H1 (cell line): ENCODE data around the gene FOXD3. TPM values are rescaled to one million over a fixed set of nuclear protein-coding genes. Genes with fewer than 3 reads are reported as not detected.

Experiments used
- CTCF ChIA-PET: fragments of 300-600 bp; sonication (Branson Sonifier 250); formaldehyde crosslinking; loops from one replicate; lab custom pipeline; 2021; ENCODE audit not compliant: partially characterized antibody; lab: Charles Lee
- POLR2A ChIA-PET: fragments of 300-600 bp; sonication (Branson Sonifier 250); formaldehyde crosslinking; loops from one replicate; lab custom pipeline; 2021; ENCODE audit warnings: inconsistent platforms; ENCODE audit not compliant: partially characterized antibody; lab: Charles Lee
- DNase-seq, 2 experiments: peaks; one replicate each; pipeline versions ENCODE4 v3.0.0 to v3.0.0-alpha.2; 2010 to 2022; ENCODE audit warnings: low spot score in 2 of 2, low read depth in 1 of 2, mixed read lengths in 1 of 2
- FAIRE-seq: peaks from 2 replicates; lab custom pipeline; 2011; peaks lifted over from hg19 to GRCh38; lab: Jason Lieb, UNC
- H2AFZ ChIP-seq: 2 replicates; pipeline ENCODE4 v1.8.1; 2012; ENCODE audit warnings: low read length, inconsistent platforms
- H2AK5ac ChIP-seq: 2 replicates; pipeline ENCODE4 v1.6.1; 2013; ENCODE audit warnings: low read depth, low read length
- H2BK120ac ChIP-seq: replicated peaks from 2 replicates; pipeline ENCODE3; 2013; ENCODE audit warnings: low read depth, low read length, inconsistent platforms
- H2BK12ac ChIP-seq: 2 replicates; pipeline ENCODE4 v1.6.1; 2013; ENCODE audit warnings: low read depth, low read length
- H2BK15ac ChIP-seq: 2 replicates; pipeline ENCODE4 v1.6.1; 2013; ENCODE audit warnings: low read length
- H2BK20ac ChIP-seq: 2 replicates; pipeline ENCODE4 v1.6.1; 2013; ENCODE audit warnings: low read length
- H2BK5ac ChIP-seq: 2 replicates; pipeline ENCODE4 v1.6.1; 2013; ENCODE audit warnings: low read depth, low read length
- H3K14ac ChIP-seq: 2 replicates; pipeline ENCODE4 v1.6.1; 2013; ENCODE audit warnings: inconsistent platforms; ENCODE audit not compliant: insufficient read length
- H3K18ac ChIP-seq: 2 replicates; pipeline ENCODE4 v1.6.1; 2013; ENCODE audit warnings: low read length; ENCODE audit errors: extremely low read depth
- H3K23ac ChIP-seq: 2 replicates; pipeline ENCODE4 v1.6.1; 2013; ENCODE audit warnings: inconsistent platforms; ENCODE audit not compliant: insufficient read length
- H3K23me2 ChIP-seq: 2 replicates; pipeline ENCODE4 v1.6.1; 2013; ENCODE audit warnings: low read depth, low read length
- H3K27ac ChIP-seq: 2 replicates; pipeline ENCODE4 v1.6.1; 2011; ENCODE audit warnings: low read depth, low read length, inconsistent platforms
- H3K27me3 ChIP-seq, 4 experiments: replicated peaks in 1 of 4; 1 replicate in 1 of 4; 2 replicates in 3 of 4; pipeline versions ENCODE4 v1.6.1 to v1.8.1; 2011 to 2013; ENCODE audit warnings: low read length in 3 of 4, mild to moderate bottlenecking in 3 of 4, inconsistent platforms in 2 of 4, mixed read lengths in 2 of 4, moderate library complexity in 1 of 4; ENCODE audit not compliant: control insufficient read depth in 3 of 4, insufficient read depth in 3 of 4; ENCODE audit errors: extremely low read depth in 1 of 4
- H3K36me3 ChIP-seq, 4 experiments: 2 replicates each; pipeline versions ENCODE4 v1.6.1 to v1.8.1; 2011 to 2013; ENCODE audit warnings: mild to moderate bottlenecking in 4 of 4, low read length in 3 of 4, moderate library complexity in 2 of 4, control low read depth in 1 of 4, inconsistent platforms in 1 of 4; ENCODE audit not compliant: insufficient read depth in 4 of 4, control insufficient read depth in 2 of 4
- H3K4ac ChIP-seq: replicated peaks from 2 replicates; pipeline ENCODE3; 2013; ENCODE audit warnings: low read length, low read depth, mixed read lengths, inconsistent platforms; ENCODE audit not compliant: insufficient read length
- H3K4me1 ChIP-seq, 4 experiments: replicated peaks in 1 of 4; 1 replicate in 1 of 4; 2 replicates in 3 of 4; pipeline versions ENCODE4 v1.6.1 to v1.8.1; 2011 to 2013; ENCODE audit warnings: low read length in 3 of 4, inconsistent platforms in 2 of 4, mixed read lengths in 1 of 4; ENCODE audit not compliant: insufficient read depth in 4 of 4, control insufficient read depth in 3 of 4
- H3K4me2 ChIP-seq, 2 experiments: 2 replicates each; pipeline versions ENCODE4 v1.6.1 to v1.8.1; 2011 to 2013; ENCODE audit warnings: low read depth in 2 of 2, low read length in 2 of 2, control low read depth in 1 of 2, inconsistent platforms in 1 of 2, mild to moderate bottlenecking in 1 of 2; ENCODE audit not compliant: insufficient read depth in 1 of 2
- H3K4me3 ChIP-seq, 4 experiments: fragments of 200-600, 300-600 bp in 1 of 4; sonication (generic), shearing (Covaris generic), sonication (Bioruptor Twin) in 1 of 4; 2 replicates each; pipeline versions ENCODE4 v1.5.1 to v1.8.1; 2011 to 2016; ENCODE audit warnings: low read length in 4 of 4, low read depth in 3 of 4, control low read depth in 2 of 4, inconsistent platforms in 2 of 4, mild to moderate bottlenecking in 2 of 4, mixed read lengths in 1 of 4, moderate library complexity in 1 of 4; ENCODE audit not compliant: insufficient read depth in 2 of 4; ENCODE audit errors: extremely low read depth in 1 of 4
- H3K56ac ChIP-seq: replicated peaks from 2 replicates; pipeline ENCODE3; 2013; ENCODE audit warnings: low read depth, mild to moderate bottlenecking, mixed read lengths, low read length, inconsistent platforms; ENCODE audit not compliant: insufficient read length
- H3K79me1 ChIP-seq: 2 replicates; pipeline ENCODE4 v1.6.1; 2013; ENCODE audit warnings: low read depth, low read length, control low read depth
- H3K79me2 ChIP-seq, 2 experiments: 2 replicates each; pipeline versions ENCODE4 v1.6.1 to v1.8.1; 2012 to 2013; ENCODE audit warnings: low read length in 2 of 2, mild to moderate bottlenecking in 2 of 2, inconsistent platforms in 1 of 2; ENCODE audit not compliant: insufficient read depth in 2 of 2, control insufficient read depth in 1 of 2
- H3K9ac ChIP-seq, 4 experiments: replicated peaks in 1 of 4; 1 replicate in 1 of 4; 2 replicates in 3 of 4; pipeline versions ENCODE4 v1.6.1 to v1.8.1; 2011 to 2013; ENCODE audit warnings: low read depth in 3 of 4, low read length in 3 of 4, control low read depth in 2 of 4, mild to moderate bottlenecking in 2 of 4, moderate library complexity in 2 of 4, inconsistent platforms in 1 of 4; ENCODE audit errors: extremely low read depth in 1 of 4
- H3K9me3 ChIP-seq, 2 experiments: 2 replicates each; pipeline versions ENCODE4 v1.6.1 to v1.8.1; 2012 to 2013; ENCODE audit warnings: mild to moderate bottlenecking in 2 of 2, moderate library complexity in 2 of 2, control low read depth in 1 of 2, inconsistent platforms in 1 of 2, low read depth in 1 of 2, low read length in 1 of 2, mixed read lengths in 1 of 2; ENCODE audit not compliant: insufficient read depth in 2 of 2
- H4K20me1 ChIP-seq, 2 experiments: replicated peaks in 1 of 2; 2 replicates each; pipeline versions ENCODE3 to v1.8.1; 2011 to 2013; ENCODE audit warnings: inconsistent platforms in 2 of 2, low read length in 2 of 2, mild to moderate bottlenecking in 1 of 2; ENCODE audit not compliant: insufficient read depth in 2 of 2, control insufficient read depth in 1 of 2
- H4K5ac ChIP-seq: 2 replicates; pipeline ENCODE4 v1.6.1; 2013; ENCODE audit warnings: low read length, low read depth, mixed read lengths, inconsistent platforms; ENCODE audit not compliant: insufficient read length
- H4K8ac ChIP-seq: 2 replicates; pipeline ENCODE4 v1.8.0; 2013; ENCODE audit warnings: mild to moderate bottlenecking, moderate library complexity, low read length, inconsistent platforms; ENCODE audit not compliant: insufficient read depth; ENCODE audit errors: extremely low read depth
- H4K91ac ChIP-seq: replicated peaks from 2 replicates; pipeline ENCODE3; 2013; ENCODE audit warnings: low read length, mixed read lengths, inconsistent platforms; ENCODE audit not compliant: insufficient read length
- CTCF ChIP-seq, 3 experiments: IDR thresholded peaks; 1 replicate in 2 of 3; 2 replicates in 1 of 3; pipeline versions ENCODE4 v1.5.1 to v1.6.1; 2011; ENCODE audit warnings: low read length in 3 of 3, mild to moderate bottlenecking in 3 of 3, inconsistent platforms in 2 of 3, low read depth in 1 of 3, moderate library complexity in 1 of 3; ENCODE audit not compliant: insufficient read depth in 1 of 3; ENCODE audit errors: control extremely low read depth in 1 of 3
- TCF12 ChIP-seq: IDR thresholded peaks from 2 replicates; pipeline ENCODE4 v1.6.1; 2011; ENCODE audit warnings: low read depth, mild to moderate bottlenecking, low read length
- WGBS, 2 experiments: shearing (Covaris generic) in 1 of 2; methylation state at CpG; one replicate each; pipeline versions ENCODE4 v1.1.6 to v1.1.7; 2013 to 2015; ENCODE audit warnings: low lambda C conversion rate in 2 of 2, mixed read lengths in 2 of 2, inconsistent platforms in 1 of 2, low coverage in 1 of 2, missing lambda C conversion rate in 1 of 2; ENCODE audit not compliant: insufficient replicate concordance in 2 of 2, insufficient coverage in 1 of 2, insufficient read length in 1 of 2; ENCODE audit errors: extremely low coverage in 1 of 2, missing lambda C conversion rate in 1 of 2; 5-methylcytosine and 5-hydroxymethylcytosine counted together
- polyA plus RNA-seq, 7 experiments: library from polyadenylated mRNA; depleted of rRNA in 3 of 7; stranded (reverse) in 5 of 7; unstranded in 2 of 7; fragments of >200 nt in 5 of 7; fragments of 200-250 nt in 2 of 7; gene quantifications; 1 replicate in 5 of 7; 2 replicates in 1 of 7; 4 replicates in 1 of 7; pipeline versions ENCODE4 v1.2.1 to v1.2.3, GENCODE V29; 2011 to 2013; ENCODE audit warnings: missing spikeins in 2 of 7, mixed read lengths in 2 of 7
- total RNA-seq: library from RNA; stranded (reverse); fragmentation: NEBNext Ultra II Directional; extraction: Animal tissue kit (Norgen Biotek cat#: 25700); gene quantifications from 2 replicates; pipeline ENCODE4 v1.2.1, GENCODE V29; 2021

The FOXD3 gene
- total and polyA plus RNA-seq, 2 of the 8 experiments (the other 6 are each of a cell fraction or from before 2014, with no cell fraction given): 8.7 to 33.7 TPM

DNA sequence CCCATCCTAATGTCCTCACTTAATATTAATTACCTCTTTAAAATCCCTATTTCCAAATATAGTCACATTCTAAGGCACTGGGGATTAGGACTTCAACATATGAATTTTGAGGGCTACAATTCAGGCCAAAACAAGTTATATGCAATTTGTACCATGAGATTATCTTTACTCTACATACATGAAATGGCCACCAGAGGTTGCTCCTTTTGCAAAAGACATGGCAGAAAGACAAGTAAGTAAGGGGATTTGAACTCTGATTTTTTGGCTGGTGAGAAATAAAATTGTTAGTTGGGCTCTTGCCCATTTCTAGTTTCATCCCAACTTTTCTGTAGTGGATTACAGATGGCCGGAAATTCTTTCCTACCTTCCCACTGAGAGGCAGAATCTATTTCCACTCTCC is 40.2 kb downstream of the FOXD3 start:
- Histone ChIP-seq H4K8ac (no peak overlapping the region), H2BK15ac (no peak overlapping the region), H2BK120ac (no peak overlapping the region), H2AK5ac (no peak overlapping the region), H3K9ac (no peak overlapping the region), H2BK5ac (no peak overlapping the region), H3K9me3 (no peaks in the 10 kb centered on the region), H2AFZ (no peak overlapping the region), H3K27ac (no peak overlapping the region), H3K4ac (no peak overlapping the region), H2BK20ac (no peak overlapping the region), H3K56ac (no peak overlapping the region), H3K4me2 (no peak overlapping the region), H4K5ac (no peak overlapping the region), H3K23me2 (no peaks in the 10 kb centered on the region), H4K91ac (no peak overlapping the region), H3K27me3 (peaks cover 0 to 4% (median 0%) of the 10 kb centered on the region in 4 experiments; a peak in 1 of 7 replicates), H3K4me1 (peaks cover 0 to 5% (median 4%) of the 10 kb centered on the region in 4 experiments; a peak in 6 of 7 replicates), H3K36me3 (no peaks in the 10 kb centered on the region), H3K18ac (no peak overlapping the region), H3K79me2 (no peaks in the 10 kb centered on the region), H4K20me1 (no peaks in the 10 kb centered on the region), H3K23ac (no peak overlapping the region), H2BK12ac (no peak overlapping the region; the same call in 1 of the 2 replicates), H3K4me3 (no peak overlapping the region), H3K79me1 (no peaks in the 10 kb centered on the region), H3K14ac (no peak overlapping the region)
- ChIA-PET POLR2A (interaction anchor here (0.7 kb wide), 1 partner anchor 17 kb away, joined by 3 read pairs; no protein-coding TSS in a partner anchor), CTCF (interaction anchor here (0.7 to 1.4 kb wide), 5 partner anchors 15 to 1504 kb away, joined by 3 to 4 read pairs (median 3); no protein-coding TSS in a partner anchor)
- 71% methylated on average over 1 of the region's 1 CpG; no CpG with 5 or more reads in 1 of the 2 experiments for WGBS, 2 experiments
- DNase-seq (no peak), FAIRE-seq (no peak)
- peak in 1 of 3 experiments; percentile 3; a peak in 1 of 4 replicates for TF ChIP-seq CTCF (IDR thresholded peaks at IDR 0.05; ENCODE audit: control extremely low read depth in 1 of 3, insufficient read depth in 1 of 3, low read depth in 1 of 3, low read length in 3 of 3)
- no peak for TF ChIP-seq TCF12
